ENCODE results near the gene NEK3.

NEK3 gene

DNA sequence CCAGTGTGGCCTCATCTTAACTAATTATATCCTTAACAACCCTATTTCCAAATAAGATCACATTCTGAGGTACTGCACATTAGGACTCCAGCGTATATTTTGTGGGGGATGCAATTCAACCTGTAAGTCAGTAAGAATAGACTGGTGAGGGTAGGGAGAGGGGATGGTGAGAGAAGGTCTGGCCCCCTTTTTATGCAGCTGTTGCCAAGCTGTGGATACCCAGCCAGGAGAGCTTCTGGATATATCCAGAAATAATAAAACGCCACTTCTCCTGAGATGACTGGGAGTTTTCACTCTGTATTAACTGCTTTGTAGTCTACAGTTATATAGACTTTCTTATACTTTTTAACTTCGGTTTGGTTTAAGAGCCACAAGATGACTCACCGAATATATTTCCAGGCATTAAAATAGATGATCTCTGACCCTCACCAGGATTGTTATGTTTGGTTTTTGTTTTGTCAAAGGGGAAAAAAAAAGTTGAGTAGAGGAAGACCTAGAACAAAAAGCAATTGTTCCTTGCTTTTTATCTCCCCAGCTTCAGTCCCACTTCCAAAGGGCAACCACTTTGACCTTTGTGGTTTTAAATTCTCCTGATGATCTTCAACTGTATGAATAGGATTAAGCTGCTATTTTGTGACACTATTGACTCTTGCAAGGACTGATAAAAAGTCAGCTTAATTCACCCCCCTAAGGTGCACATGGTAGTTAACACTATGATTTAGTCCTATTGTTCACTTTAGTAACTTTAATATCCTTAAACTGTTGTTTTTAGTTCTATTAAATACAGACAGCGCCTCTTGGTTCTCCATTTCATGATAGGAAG, 3.1 kb upstream of the NEK3 start:
- no peaks in the 10 kb centered on the region for H3K9me2 ChIP-seq (ENCODE audit: low read depth, low read length)
- TF ChIP-seq, protein P1, sequence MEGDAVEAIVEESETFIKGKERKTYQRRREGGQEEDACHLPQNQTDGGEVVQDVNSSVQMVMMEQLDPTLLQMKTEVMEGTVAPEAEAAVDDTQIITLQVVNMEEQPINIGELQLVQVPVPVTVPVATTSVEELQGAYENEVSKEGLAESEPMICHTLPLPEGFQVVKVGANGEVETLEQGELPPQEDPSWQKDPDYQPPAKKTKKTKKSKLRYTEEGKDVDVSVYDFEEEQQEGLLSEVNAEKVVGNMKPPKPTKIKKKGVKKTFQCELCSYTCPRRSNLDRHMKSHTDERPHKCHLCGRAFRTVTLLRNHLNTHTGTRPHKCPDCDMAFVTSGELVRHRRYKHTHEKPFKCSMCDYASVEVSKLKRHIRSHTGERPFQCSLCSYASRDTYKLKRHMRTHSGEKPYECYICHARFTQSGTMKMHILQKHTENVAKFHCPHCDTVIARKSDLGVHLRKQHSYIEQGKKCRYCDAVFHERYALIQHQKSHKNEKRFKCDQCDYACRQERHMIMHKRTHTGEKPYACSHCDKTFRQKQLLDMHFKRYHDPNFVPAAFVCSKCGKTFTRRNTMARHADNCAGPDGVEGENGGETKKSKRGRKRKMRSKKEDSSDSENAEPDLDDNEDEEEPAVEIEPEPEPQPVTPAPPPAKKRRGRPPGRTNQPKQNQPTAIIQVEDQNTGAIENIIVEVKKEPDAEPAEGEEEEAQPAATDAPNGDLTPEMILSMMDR (IDR thresholded peaks at IDR 0.05; ENCODE audit: low read length), result no peak
- no peak for TF ChIP-seq EZH2 (IDR thresholded peaks at IDR 0.05; ENCODE audit: borderline replicate concordance, low read length)
- H3K27ac ChIP-seq (ENCODE audit: low read depth, low read length, poor library complexity, severe bottlenecking), result no peak overlapping the region
- no peaks in the 10 kb centered on the region for H3K9me3 ChIP-seq (ENCODE audit: low read length)
- no peak overlapping the region for H3K4me3 ChIP-seq (ENCODE audit: low read depth, low read length, poor library complexity, severe bottlenecking)
- H4K20me1 ChIP-seq (ENCODE audit: insufficient read depth, low read length), result no peaks in the 10 kb centered on the region
- no peaks in the 10 kb centered on the region for H3K27me3 ChIP-seq (ENCODE audit: insufficient read depth, low read length)
- no peaks in the 10 kb centered on the region for H3K79me2 ChIP-seq (ENCODE audit: insufficient read depth, low read length)
- no peak overlapping the region for H3K4me2 ChIP-seq (ENCODE audit: low read length)
- no peak overlapping the region for H2AFZ ChIP-seq (ENCODE audit: low read length)
- no peak overlapping the region for H3K9ac ChIP-seq (ENCODE audit: low read length)
- H3K4me1 ChIP-seq (ENCODE audit: insufficient read depth, low read length, severe bottlenecking), result peaks cover 13% of the 10 kb centered on the region
- no peaks in the 10 kb centered on the region for H3F3A ChIP-seq (ENCODE audit: insufficient read depth, low read length)
- H3K36me3 ChIP-seq (ENCODE audit: insufficient read depth, low read length), result no peaks in the 10 kb centered on the region; the same call in none of the 2 replicates

DNA sequence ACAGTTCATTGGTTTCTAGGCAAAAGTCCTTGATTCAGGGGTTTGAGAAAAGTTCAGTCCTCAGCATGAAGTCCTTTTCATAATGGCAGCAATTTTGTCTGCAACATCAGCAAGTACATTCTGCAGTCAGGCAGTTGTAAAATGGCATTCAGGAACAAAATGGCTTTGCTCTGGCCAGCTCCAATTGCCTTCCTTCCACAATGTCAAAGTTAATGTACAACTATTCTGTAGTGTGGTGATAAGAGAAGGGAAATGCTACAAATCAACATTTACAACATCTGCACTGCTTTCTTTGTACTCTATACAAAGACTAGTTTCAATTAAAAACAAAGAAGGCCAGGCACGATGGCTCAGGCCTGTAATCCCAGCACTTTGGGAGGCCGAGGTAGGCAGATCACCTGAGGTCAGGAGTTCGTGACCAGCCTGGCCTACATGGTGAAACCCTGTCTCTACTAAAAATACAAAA, 1.8 kb upstream of the NEK3 start:
- Histone ChIP-seq H2AFZ (ENCODE audit: low read length) (no peak overlapping the region), H3K36me3 (ENCODE audit: insufficient read depth, low read length) (no peaks in the 10 kb centered on the region), H3K4me2 (ENCODE audit: low read length) (no peak overlapping the region), H3F3A (ENCODE audit: insufficient read depth, low read length) (no peaks in the 10 kb centered on the region), H3K9me3 (ENCODE audit: low read length) (no peaks in the 10 kb centered on the region), H3K4me3 (ENCODE audit: low read depth, low read length, poor library complexity, severe bottlenecking) (no peak overlapping the region), H3K9ac (ENCODE audit: low read length) (no peak overlapping the region), H3K4me1 (ENCODE audit: insufficient read depth, low read length, severe bottlenecking) (peaks cover 13% of the 10 kb centered on the region), H4K20me1 (ENCODE audit: insufficient read depth, low read length) (no peaks in the 10 kb centered on the region), H3K79me2 (ENCODE audit: insufficient read depth, low read length) (no peaks in the 10 kb centered on the region), H3K9me2 (ENCODE audit: low read depth, low read length) (no peaks in the 10 kb centered on the region), H3K27me3 (ENCODE audit: insufficient read depth, low read length) (no peaks in the 10 kb centered on the region), H3K27ac (ENCODE audit: low read depth, low read length, poor library complexity, severe bottlenecking) (no peak overlapping the region)
- TF ChIP-seq, protein P1 (IDR thresholded peaks at IDR 0.05; ENCODE audit: low read length), result no peak
- no peak for TF ChIP-seq EZH2 (IDR thresholded peaks at IDR 0.05; ENCODE audit: borderline replicate concordance, low read length)

DNA sequence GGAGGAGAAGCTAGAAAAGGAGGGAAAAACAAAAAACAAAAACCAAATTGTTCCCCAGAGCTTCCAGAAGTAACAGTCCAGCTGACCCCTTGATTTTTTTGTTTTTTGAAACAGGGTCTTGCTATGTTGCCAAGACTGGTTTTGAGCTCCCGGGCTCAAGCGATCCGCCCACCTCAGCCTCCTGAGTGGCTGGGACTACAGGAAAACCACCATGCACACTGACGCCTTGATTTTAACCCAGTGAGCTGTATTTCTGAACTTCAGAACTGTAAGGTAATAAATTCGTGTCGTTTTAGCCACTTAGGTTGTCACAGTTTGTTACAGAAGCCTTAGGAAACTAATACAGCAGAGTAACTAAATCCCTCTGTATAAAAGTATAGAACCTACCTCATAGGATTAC, 1.1 kb upstream of the NEK3 start:
- no peak for TF ChIP-seq EZH2 (IDR thresholded peaks at IDR 0.05; ENCODE audit: borderline replicate concordance, low read length)
- TF ChIP-seq, protein P1 (IDR thresholded peaks at IDR 0.05; ENCODE audit: low read length), result no peak
- Histone ChIP-seq H3K4me2 (ENCODE audit: low read length) (no peak overlapping the region), H3K9me3 (ENCODE audit: low read length) (no peaks in the 10 kb centered on the region), H2AFZ (ENCODE audit: low read length) (no peak overlapping the region), H3K9ac (ENCODE audit: low read length) (no peak overlapping the region), H3K9me2 (ENCODE audit: low read depth, low read length) (no peaks in the 10 kb centered on the region), H3K4me1 (ENCODE audit: insufficient read depth, low read length, severe bottlenecking) (peaks cover 13% of the 10 kb centered on the region), H3K36me3 (ENCODE audit: insufficient read depth, low read length) (no peaks in the 10 kb centered on the region), H3K27me3 (ENCODE audit: insufficient read depth, low read length) (no peaks in the 10 kb centered on the region), H3K27ac (ENCODE audit: low read depth, low read length, poor library complexity, severe bottlenecking) (no peak overlapping the region), H3K79me2 (ENCODE audit: insufficient read depth, low read length) (no peaks in the 10 kb centered on the region), H3F3A (ENCODE audit: insufficient read depth, low read length) (no peaks in the 10 kb centered on the region), H3K4me3 (ENCODE audit: low read depth, low read length, poor library complexity, severe bottlenecking) (no peak overlapping the region), H4K20me1 (ENCODE audit: insufficient read depth, low read length) (no peaks in the 10 kb centered on the region)
